ENCODE results near the gene CBX2.

- TF ChIP-seq CTCF (IDR thresholded peaks at IDR 0.05; ENCODE audit: insufficient read depth, low read length, poor library complexity, severe bottlenecking) = no peak
- no peak for TF ChIP-seq EZH2phosphoT487 (conservative IDR thresholded peaks at IDR 0.05; ENCODE audit: low read length)
Measured at GRCh38 chr17:79742951-79743476, 34.9 kb upstream of the CBX2 start.

Measured in SU-DHL-6 (cell line).